Activated T-helper 2 cell treated with anti-CD3 and anti-CD28 coated beads, Interferon-gamma antibody, Interleukin-2, Interleukin-4, amounts not matched to agents 10 μg/mL and 5 μg/mL and 100 μg/mL, durations not matched to agents 14 hours and 24 hours and 36 hours (primary cell): ENCODE data around the gene FAM25G. TPM values are rescaled to one million over a fixed set of nuclear protein-coding genes. Genes with fewer than 3 reads are reported as not detected.
"Not testable (repeated sequence)": the region's sequence is repeated elsewhere in the genome, so short reads cannot be mapped to it uniquely, and the experiment has no call there.

ENCODE experiments used
- DNase-seq: peaks from one replicate; pipeline ENCODE4 v3.0.0; 2021; ENCODE audit warnings: low spot score
- H3K27ac Mint-ChIP-seq: one replicate; pipeline ENCODE4 v1.8.0; 2021; ENCODE audit warnings: mixed read lengths
- H3K27me3 Mint-ChIP-seq: one replicate; pipeline ENCODE4 v1.8.0; 2021; ENCODE audit warnings: low read depth, mixed read lengths
- H3K36me3 Mint-ChIP-seq: one replicate; pipeline ENCODE4 v1.8.0; 2021; ENCODE audit warnings: low read depth, mixed read lengths
- H3K4me1 Mint-ChIP-seq: one replicate; pipeline ENCODE4 v1.8.0; 2021; ENCODE audit warnings: low read depth, mixed read lengths
- H3K4me3 Mint-ChIP-seq: one replicate; pipeline ENCODE4 v1.8.0; 2021; ENCODE audit warnings: low read depth, mild to moderate bottlenecking, moderate library complexity, mixed read lengths
- H3K9me3 Mint-ChIP-seq: one replicate; pipeline ENCODE4 v1.8.0; 2021; ENCODE audit warnings: mixed read lengths
- intact Hi-C: fragments of 100-400 bp; cut with micrococcal nuclease; formaldehyde crosslinking; loops from one replicate; pipeline ENCODE4 v1.15.1; 2023
- total RNA-seq: library from RNA; stranded (reverse); gene quantifications from 2 replicates; pipeline ENCODE4 v1.2.3, GENCODE V29; 2022

Gene FAM25G
- total RNA-seq, 1 donor from 2014 or later: not detected

DNA sequence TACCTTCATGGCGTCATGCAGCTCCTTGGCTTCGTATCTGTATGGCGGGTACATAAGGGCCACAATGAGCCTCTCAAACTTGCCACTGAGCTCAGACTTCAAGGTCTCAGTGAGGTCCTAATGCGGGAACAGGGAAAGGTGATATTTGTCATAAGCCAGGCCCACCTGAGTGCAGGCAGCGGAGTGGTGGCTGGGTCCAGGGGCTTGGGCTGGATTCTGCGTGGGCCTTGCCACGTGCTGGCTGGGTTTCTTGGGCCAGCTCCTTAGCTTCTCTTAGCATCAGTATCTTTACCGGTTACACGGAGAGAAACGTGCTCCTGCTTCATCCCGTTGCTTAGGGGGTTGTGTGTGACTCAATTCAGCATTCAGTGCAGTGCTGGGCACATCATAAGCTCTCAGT, 14.4 kb downstream of the FAM25G start:
- DNase-seq, H3K27ac Mint-ChIP-seq, H3K4me3 Mint-ChIP-seq, intact Hi-C loops, H3K9me3 Mint-ChIP-seq, H3K36me3 Mint-ChIP-seq, H3K27me3 Mint-ChIP-seq, H3K4me1 Mint-ChIP-seq: not testable (repeated sequence)

DNA sequence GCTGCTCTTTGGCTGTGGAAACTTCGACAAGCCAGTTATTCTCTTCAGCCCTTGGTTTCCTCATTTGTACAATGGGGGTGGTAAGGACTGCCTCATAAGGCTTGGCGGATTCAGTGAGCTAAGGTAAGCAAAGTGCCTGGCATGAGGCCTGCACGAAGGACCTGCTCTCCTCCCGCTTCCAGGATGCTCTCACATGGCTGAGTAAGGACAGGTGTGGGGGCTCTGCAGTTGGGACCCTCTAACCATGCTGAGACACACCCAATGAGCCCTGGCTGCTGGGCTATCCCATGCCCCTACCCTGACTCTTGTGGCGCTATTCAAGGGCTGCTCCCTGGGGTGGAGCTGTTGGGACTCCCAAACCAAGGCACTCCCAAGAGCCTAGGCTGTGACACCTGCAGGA, 16.4 kb downstream of the FAM25G start:
- H3K4me3 Mint-ChIP-seq, DNase-seq, H3K27ac Mint-ChIP-seq, intact Hi-C loops, H3K36me3 Mint-ChIP-seq, H3K9me3 Mint-ChIP-seq, H3K27me3 Mint-ChIP-seq, H3K4me1 Mint-ChIP-seq: not testable (repeated sequence)

GRCh38 chr10:47473516-47473915, 18.0 kb downstream of the FAM25G start:
- intact Hi-C loops, H3K4me3 Mint-ChIP-seq, DNase-seq, H3K27ac Mint-ChIP-seq, H3K9me3 Mint-ChIP-seq, H3K27me3 Mint-ChIP-seq, H3K36me3 Mint-ChIP-seq, H3K4me1 Mint-ChIP-seq: not testable (repeated sequence)

GRCh38 chr10:47472647-47473046, 18.9 kb downstream of the FAM25G start:
- intact Hi-C loops, H3K9me3 Mint-ChIP-seq, DNase-seq, H3K4me3 Mint-ChIP-seq, H3K36me3 Mint-ChIP-seq, H3K27me3 Mint-ChIP-seq, H3K4me1 Mint-ChIP-seq, H3K27ac Mint-ChIP-seq: not testable (repeated sequence)

GRCh38 chr10:47472072-47472471, 19.4 kb downstream of the FAM25G start:
- H3K4me1 Mint-ChIP-seq, H3K36me3 Mint-ChIP-seq, intact Hi-C loops, H3K27me3 Mint-ChIP-seq, H3K27ac Mint-ChIP-seq, H3K9me3 Mint-ChIP-seq, DNase-seq, H3K4me3 Mint-ChIP-seq: not testable (repeated sequence)

- H3K9me3 Mint-ChIP-seq, H3K27ac Mint-ChIP-seq, H3K27me3 Mint-ChIP-seq, H3K36me3 Mint-ChIP-seq, intact Hi-C loops, H3K4me1 Mint-ChIP-seq, DNase-seq, H3K4me3 Mint-ChIP-seq: not testable (repeated sequence)
These were observed 22.6 kb downstream of the FAM25G start for GRCh38 chr10:47468731-47469528.

- DNase-seq, H3K9me3 Mint-ChIP-seq, H3K27ac Mint-ChIP-seq, H3K4me1 Mint-ChIP-seq, H3K27me3 Mint-ChIP-seq, H3K4me3 Mint-ChIP-seq, H3K36me3 Mint-ChIP-seq, intact Hi-C loops: not testable (repeated sequence)
These were observed 23.5 kb downstream of the FAM25G start for GRCh38 chr10:47467957-47468356.

GRCh38 chr10:47467458-47467857, 24.0 kb downstream of the FAM25G start:
- H3K27me3 Mint-ChIP-seq, DNase-seq, intact Hi-C loops, H3K4me3 Mint-ChIP-seq, H3K36me3 Mint-ChIP-seq, H3K4me1 Mint-ChIP-seq, H3K9me3 Mint-ChIP-seq, H3K27ac Mint-ChIP-seq: not testable (repeated sequence)

DNA sequence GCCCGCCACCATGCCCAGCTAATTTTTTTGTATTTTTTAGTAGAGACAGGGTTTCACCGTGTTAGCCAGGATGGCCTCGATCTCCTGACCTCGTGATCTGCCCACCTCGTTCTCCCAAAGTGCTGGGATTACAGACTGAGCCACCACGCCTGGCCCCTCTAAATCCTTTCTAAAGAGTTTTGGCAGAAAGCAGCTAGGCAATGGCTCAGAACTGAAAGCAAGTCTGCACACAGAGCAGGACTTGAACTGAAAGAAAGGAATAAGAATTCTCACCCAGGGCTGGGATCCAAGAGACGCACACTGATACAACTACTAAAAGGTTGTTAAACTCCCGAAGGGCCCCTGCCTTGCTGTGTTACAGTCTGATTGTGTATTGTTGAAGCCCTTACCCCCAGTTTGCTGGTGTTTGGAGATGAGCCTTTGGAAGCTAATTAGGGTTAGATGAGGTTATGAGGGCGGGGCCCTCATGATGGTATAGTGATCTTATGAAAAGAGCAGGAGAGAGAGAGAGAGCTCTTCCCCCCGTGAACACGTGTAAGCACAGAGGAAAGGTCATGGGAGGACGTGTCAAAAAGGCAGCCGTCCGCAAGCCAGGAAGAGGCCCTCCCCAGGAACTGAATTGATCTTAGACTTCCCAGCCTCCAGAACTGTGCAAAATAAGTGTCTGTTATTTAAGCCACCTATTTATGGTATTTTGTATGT, 26.1 kb downstream of the FAM25G start:
- H3K27me3 Mint-ChIP-seq, DNase-seq, H3K36me3 Mint-ChIP-seq, H3K4me3 Mint-ChIP-seq, H3K27ac Mint-ChIP-seq, H3K4me1 Mint-ChIP-seq, intact Hi-C loops, H3K9me3 Mint-ChIP-seq: not testable (repeated sequence)

DNA sequence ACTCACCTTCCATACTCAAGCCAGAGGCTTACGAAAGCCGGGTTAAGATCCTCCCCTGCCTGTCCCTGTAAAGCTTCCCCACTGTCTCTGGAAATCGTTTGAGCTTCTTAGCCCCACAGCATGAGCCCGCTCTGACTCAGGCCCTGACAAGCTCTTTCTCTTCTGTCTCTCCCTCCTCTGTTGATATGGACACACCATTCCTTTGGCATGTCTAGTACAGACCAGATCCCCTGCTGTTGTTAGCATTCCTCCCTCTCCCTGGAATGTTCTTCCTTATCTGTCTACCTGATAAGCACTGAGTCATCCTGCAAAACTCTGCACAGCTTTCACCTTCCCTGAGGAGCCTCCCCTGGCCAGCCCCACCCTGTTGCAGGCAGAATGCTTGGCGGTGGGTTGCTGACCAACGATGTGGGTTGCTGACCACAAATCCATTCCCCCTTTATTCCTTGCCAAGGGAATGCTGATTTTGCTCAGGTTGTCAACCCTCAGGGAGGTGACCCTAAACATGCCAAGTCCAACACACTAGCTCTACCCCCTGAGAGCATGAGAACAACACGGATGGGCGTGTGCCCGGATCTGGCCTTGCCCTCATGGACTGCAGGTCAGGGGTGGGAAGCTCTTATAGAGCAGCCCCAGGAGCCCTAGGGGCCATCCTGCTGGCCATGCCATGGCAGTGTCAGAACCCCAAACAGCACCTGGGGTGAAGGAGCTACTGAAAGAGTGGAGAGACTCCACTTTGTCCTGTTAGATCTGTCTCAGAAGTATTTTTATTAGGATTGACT, 28.7 kb downstream of the FAM25G start:
- H3K4me3 Mint-ChIP-seq, DNase-seq, H3K27ac Mint-ChIP-seq, intact Hi-C loops, H3K36me3 Mint-ChIP-seq, H3K27me3 Mint-ChIP-seq, H3K9me3 Mint-ChIP-seq: not testable (repeated sequence)
- peaks cover 19% of the 10 kb centered on the region for H3K4me1 Mint-ChIP-seq

- H3K27me3 Mint-ChIP-seq, H3K9me3 Mint-ChIP-seq, intact Hi-C loops, DNase-seq, H3K36me3 Mint-ChIP-seq: not testable (repeated sequence)
- Mint-ChIP-seq H3K27ac (peak overlapping the region; percentile 85), H3K4me3 (peak overlapping the region; percentile 69), H3K4me1 (peaks cover 19% of the 10 kb centered on the region)
These were observed 30.2 kb downstream of the FAM25G start for GRCh38 chr10:47461261-47461687.

DNA sequence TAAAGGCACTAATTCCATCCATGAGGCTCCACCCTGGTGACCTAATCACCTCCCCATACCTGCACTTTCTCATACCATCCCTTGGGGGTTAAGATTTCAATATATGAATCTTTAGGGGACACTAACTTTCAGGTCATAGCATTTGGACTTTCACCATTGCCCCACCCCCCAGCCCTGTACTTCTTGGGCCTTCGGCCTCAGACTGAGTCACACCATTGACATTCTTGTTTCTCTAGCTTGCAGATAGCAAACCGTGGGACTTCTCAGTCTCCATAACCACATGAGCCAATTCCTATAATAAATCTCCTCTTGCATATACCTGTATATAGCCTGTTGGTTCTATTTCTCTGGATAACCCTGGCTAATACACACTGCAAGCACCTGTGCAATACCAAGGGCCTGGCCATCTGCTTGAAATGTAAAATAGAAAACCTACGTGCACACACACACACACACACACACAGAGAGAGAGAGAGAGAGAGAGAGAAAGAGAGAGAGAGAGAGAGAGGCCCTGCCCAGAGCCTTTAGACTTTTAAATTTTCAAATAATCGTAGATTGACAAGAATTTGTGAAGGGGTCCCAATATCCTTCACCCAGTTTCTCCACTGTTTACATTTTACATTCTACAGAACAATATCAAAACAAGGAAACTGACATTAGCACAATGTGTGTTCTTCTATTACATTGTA, 32.9 kb downstream of the FAM25G start:
- Mint-ChIP-seq H3K36me3 (no peaks in the 10 kb centered on the region), H3K27ac (no peak overlapping the region), H3K27me3 (peaks cover 2% of the 10 kb centered on the region), H3K9me3 (no peaks in the 10 kb centered on the region), H3K4me1 (peaks cover 25% of the 10 kb centered on the region), H3K4me3 (no peak overlapping the region)
- no peak for DNase-seq
- intact Hi-C loops: no loop called here
